K562 (cell line): Measurements from ENCODE around the gene FAM180B.

ENCODE experiments used
- CBFA2T3 ChIP-seq: fragments of 450-650 bp; IDR thresholded peaks from 2 replicates; pipeline ENCODE4 v1.6.1; 2017
- CREM ChIP-seq: IDR thresholded peaks from 2 replicates; pipeline ENCODE4 v1.6.1; 2014; ENCODE audit warnings: antibody characterized with exemption, low read depth
- HOMEZ ChIP-seq: fragments of 250-450 bp; sonication (Bioruptor Pico); IDR thresholded peaks from 2 replicates; pipeline ENCODE4 v1.4.0; 2020; ENCODE audit warnings: mild to moderate bottlenecking, moderate library complexity
- POLR2A ChIP-seq: fragments of 450-650 bp; conservative IDR thresholded peaks from 2 replicates; pipeline ENCODE4 v1.6.1; 2016
- RNF2 ChIP-seq: sonication (generic); IDR thresholded peaks from 2 replicates; pipeline ENCODE4 v1.6.1; 2016
- TAF1 ChIP-seq: IDR thresholded peaks from 2 replicates; pipeline ENCODE4 v1.6.1; 2011; ENCODE audit warnings: mild to moderate bottlenecking, low read length, moderate library complexity; ENCODE audit not compliant: insufficient read depth, control insufficient read depth, severe bottlenecking; ENCODE audit errors: extremely low read depth
- TARDBP ChIP-seq: fragments of 450-650 bp; IDR thresholded peaks from 2 replicates; pipeline ENCODE4 v1.6.1; 2016
- TSHZ1 ChIP-seq: fragments of 250-450 bp; sonication (Bioruptor Pico); IDR thresholded peaks from 2 replicates; pipeline ENCODE4 v1.4.0; 2020; ENCODE audit warnings: mild to moderate bottlenecking, moderate library complexity
- ZKSCAN1 ChIP-seq: fragments of 150-350 bp; IDR thresholded peaks from 2 replicates; pipeline ENCODE4 v1.6.1; 2016; ENCODE audit warnings: low read depth, low read length
- TF ChIP-seq, protein P1 (sequence below), 3 experiments: IDR thresholded peaks in 2 of 3; conservative IDR thresholded peaks in 1 of 3; 2 replicates each; pipeline ENCODE4 v1.5.1; 2011 to 2012; ENCODE audit warnings: low read length in 3 of 3, mild to moderate bottlenecking in 3 of 3, control low read depth in 2 of 3, improper control_type of control experiment in 1 of 3, inconsistent platforms in 1 of 3, low read depth in 1 of 3, mixed read lengths in 1 of 3, moderate library complexity in 1 of 3; ENCODE audit not compliant: insufficient read depth in 2 of 3

GRCh38 chr11:47569646-47570045, 16.8 kb upstream of the FAM180B start:
- no peak for TF ChIP-seq HOMEZ
- no peak for TF ChIP-seq POLR2A
- no peak for TF ChIP-seq TAF1
- no peak for TF ChIP-seq CREM
- TF ChIP-seq ZKSCAN1, result no peak
- no peak for TF ChIP-seq TSHZ1 (CRISPR knock-in tag)
- TF ChIP-seq, protein P1, sequence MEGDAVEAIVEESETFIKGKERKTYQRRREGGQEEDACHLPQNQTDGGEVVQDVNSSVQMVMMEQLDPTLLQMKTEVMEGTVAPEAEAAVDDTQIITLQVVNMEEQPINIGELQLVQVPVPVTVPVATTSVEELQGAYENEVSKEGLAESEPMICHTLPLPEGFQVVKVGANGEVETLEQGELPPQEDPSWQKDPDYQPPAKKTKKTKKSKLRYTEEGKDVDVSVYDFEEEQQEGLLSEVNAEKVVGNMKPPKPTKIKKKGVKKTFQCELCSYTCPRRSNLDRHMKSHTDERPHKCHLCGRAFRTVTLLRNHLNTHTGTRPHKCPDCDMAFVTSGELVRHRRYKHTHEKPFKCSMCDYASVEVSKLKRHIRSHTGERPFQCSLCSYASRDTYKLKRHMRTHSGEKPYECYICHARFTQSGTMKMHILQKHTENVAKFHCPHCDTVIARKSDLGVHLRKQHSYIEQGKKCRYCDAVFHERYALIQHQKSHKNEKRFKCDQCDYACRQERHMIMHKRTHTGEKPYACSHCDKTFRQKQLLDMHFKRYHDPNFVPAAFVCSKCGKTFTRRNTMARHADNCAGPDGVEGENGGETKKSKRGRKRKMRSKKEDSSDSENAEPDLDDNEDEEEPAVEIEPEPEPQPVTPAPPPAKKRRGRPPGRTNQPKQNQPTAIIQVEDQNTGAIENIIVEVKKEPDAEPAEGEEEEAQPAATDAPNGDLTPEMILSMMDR (IDR thresholded peaks at IDR 0.05 in 2 of 3, conservative IDR thresholded peaks at IDR 0.05 in 1 of 3; ENCODE audit: insufficient read depth in 2 of 3, low read depth in 1 of 3, low read length in 3 of 3), result no peak
- no peak for TF ChIP-seq RNF2
- TF ChIP-seq CBFA2T3, result no peak
- TF ChIP-seq TARDBP, result no peak
